ENCODE results near the gene PARD6B. TPM values are rescaled to one million over a fixed set of nuclear protein-coding genes. Genes with fewer than 3 reads are reported as not detected.
A peak's percentile ranks its signal among the peaks of the same experiment; 100 is the strongest.
"Not testable (repeated sequence)": the region's sequence is repeated elsewhere in the genome, so short reads cannot be mapped to it uniquely, and the experiment has no call there.

PARD6B gene
- total RNA-seq, 2 donors from 2014 or later: 4.3 to 5.0 TPM

DNA sequence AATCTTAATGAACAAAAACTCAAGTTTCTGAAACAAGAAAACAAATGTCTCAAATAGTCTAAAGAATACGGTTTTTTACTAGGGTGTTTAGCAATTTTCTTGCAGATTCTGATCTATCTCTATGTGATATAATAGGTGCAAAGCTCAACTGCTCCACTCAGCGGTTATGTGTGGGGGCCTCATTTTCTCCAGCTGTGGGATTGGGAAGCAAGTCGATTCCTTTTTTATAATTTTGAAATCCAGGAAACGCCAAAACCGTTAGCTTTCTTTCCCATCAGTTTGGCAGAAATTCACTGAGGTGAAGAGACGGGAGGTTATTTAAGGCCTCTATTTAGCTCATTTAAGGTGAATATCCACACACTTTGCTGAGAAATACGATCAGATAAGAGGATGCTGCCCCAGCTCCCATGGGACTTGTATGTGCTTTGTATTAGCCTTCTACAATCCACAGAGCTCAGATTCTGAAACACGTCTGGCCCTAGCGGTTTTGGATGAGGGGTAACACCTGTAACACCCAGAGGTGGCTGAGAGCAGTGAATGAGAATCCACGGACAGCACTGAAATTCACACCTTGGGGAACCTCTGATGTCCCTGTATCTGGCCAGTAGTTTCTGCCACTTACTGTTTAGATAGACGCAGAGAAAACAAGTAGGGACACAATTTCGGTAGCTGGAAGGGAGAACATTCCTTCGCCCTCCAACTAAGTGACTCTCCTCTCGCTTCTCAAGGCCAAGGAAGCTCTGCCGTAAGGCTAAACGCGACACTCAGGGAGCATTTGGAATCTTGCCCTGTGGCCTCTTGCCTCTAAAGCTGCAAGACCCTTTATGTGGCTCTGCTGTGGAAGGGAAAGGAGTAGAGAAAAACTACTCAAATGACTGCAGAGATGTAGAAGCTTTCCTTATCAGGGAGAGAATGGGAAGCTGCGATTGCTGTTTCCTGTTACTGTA is 56.9 kb downstream of the PARD6B start:
- Mint-ChIP-seq H3K27ac (no peak overlapping the region), H3K36me3 (ENCODE audit: insufficient read depth in 2 of 2) (no peaks in the 10 kb centered on the region), H3K4me3 (no peak overlapping the region), H3K27me3 (ENCODE audit: low read depth) (no peaks in the 10 kb centered on the region), H3K9me3 (no peaks in the 10 kb centered on the region), H3K4me1 (ENCODE audit: low read depth) (peaks cover 12% of the 10 kb centered on the region)
- DNase-seq: no peak
- ATAC-seq (replicated peaks in 1 of 2): no peak

DNA sequence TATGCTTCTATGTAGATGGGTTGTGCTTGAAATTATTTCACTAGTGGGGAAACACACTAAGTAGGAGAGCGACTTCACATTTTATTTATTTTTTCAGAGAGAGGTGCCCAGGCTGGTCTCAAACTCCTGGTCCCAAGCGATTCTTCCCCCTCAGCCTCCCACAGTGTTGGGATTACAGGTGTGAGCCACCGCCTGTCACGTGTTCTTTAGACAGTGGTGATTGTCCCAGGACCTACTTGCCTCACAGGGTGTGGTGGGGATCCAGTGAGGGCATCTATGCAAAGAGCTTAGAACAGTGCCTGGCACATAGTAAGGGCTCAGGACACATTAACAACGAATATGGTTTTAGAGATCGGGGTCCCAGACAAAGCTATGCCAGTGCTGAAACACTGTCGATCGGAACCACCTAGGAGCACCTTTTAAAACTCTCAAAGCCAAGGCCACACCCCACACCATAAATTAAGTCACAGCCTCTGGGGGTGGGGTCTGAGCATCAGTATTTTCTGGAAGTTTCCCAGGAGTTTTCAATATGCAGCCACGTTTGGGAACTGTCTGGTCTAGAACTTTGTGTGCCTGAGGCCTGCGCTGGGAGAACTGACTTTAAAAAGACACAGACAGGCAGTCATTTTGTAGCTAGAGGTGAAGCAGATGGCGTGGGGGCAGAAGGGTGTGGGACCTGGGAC is 58.7 kb downstream of the PARD6B start:
- ATAC-seq (replicated peaks in 1 of 2) (no peak), DNase-seq (no peak)
- peaks cover 12% of the 10 kb centered on the region for H3K4me1 Mint-ChIP-seq (ENCODE audit: low read depth)
- H3K36me3 Mint-ChIP-seq (ENCODE audit: insufficient read depth in 2 of 2): no peaks in the 10 kb centered on the region
- no peaks in the 10 kb centered on the region for H3K9me3 Mint-ChIP-seq
- H3K27ac Mint-ChIP-seq: no peak overlapping the region
- peak overlapping the region in 1 of 2 donors; percentile 52 for H3K4me3 Mint-ChIP-seq
- H3K27me3 Mint-ChIP-seq (ENCODE audit: low read depth): no peaks in the 10 kb centered on the region

DNA sequence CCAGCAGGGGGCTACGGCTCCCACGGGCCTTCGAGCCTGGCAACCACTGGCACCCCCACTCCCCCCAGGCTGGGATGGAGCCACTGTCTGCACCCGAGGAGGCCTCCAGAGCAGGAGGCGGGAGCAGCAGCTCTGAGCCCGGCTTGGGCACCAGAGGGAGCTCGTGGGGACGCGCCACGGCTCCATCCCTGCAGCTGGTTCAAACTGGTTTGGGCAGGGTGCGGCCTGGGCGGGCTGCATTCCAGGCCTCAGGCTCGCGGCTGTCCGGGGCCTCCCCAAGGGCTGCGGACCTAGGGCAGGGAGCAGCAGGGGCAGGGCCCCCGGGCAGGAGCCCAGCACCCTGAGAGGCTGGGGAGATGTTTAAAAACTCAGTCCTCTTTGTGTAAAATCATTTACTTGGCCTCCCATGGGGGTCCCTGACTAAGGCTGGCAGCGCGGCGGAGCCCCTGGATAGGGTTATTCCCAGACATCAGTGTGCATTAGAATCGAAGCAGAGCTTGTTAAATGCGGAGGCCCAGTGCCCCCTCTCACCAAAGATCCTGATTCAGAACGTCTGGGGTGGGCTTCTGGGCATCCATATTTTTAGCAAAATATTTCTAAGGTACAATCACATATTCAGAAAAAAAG is 59.4 kb downstream of the PARD6B start:
- DNase-seq (peak; percentile 83 to 88), ATAC-seq (replicated peaks in 1 of 2) (peak; percentile 70 to 77)
- Mint-ChIP-seq H3K4me3 (peak overlapping the region; percentile 12 to 52), H3K9me3 (no peaks in the 10 kb centered on the region), H3K27ac (no peak overlapping the region), H3K36me3 (ENCODE audit: insufficient read depth in 2 of 2) (peaks cover 0 to 2% of the 10 kb centered on the region in 2 donors), H3K27me3 (ENCODE audit: low read depth) (no peaks in the 10 kb centered on the region), H3K4me1 (ENCODE audit: low read depth) (peaks cover 16% of the 10 kb centered on the region)

DNA sequence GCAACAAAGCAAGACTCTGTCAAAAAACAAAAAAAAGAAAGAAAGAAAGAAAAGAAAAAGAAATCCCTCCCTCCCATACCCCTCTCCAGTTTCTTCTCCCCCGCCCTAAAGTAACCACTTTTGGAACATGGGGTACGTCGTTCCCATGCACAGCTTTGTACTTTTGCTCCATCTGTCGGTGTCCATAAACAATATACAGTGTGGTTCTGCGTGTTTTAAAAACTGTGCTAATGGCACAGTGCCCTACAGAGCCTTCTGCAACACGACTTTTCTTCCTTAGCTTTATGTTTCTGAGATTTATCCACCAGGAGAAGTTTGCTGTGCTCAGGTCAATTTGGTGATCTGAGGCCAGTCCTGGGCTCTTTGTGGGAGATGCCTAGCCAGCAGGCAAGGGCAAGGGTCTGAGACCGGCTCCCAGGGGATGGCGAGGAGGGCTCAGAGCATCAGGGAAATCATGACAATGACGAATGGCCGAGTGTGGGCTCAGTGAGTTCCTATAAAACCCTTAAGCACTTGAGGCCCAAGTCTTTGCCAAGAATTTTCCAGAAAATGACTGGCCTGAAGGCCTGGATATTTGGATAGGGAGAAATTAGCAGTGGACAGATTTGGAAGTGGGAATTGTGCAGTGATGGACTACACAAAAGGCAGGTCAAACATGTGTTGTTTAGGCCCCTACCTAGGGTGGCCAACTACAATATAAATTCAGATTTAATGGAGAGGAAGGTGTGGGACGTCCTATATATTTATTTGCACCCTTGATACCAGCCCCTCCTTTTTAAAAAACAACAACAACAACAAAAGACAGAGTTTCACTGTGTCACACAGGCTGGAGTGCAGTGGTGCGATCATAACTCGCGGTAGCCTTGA is 61.6 kb downstream of the PARD6B start:
- H3K27me3 Mint-ChIP-seq (ENCODE audit: low read depth): no peaks in the 10 kb centered on the region
- DNase-seq: no peak
- peak overlapping the region; percentile 25 to 50 for H3K4me3 Mint-ChIP-seq
- H3K36me3 Mint-ChIP-seq (ENCODE audit: insufficient read depth in 2 of 2): peaks cover 0 to 2% of the 10 kb centered on the region in 2 donors
- peaks cover 19% of the 10 kb centered on the region for H3K4me1 Mint-ChIP-seq (ENCODE audit: low read depth)
- no peaks in the 10 kb centered on the region for H3K9me3 Mint-ChIP-seq
- no peak overlapping the region for H3K27ac Mint-ChIP-seq
- no peak for ATAC-seq (replicated peaks in 1 of 2)

DNA sequence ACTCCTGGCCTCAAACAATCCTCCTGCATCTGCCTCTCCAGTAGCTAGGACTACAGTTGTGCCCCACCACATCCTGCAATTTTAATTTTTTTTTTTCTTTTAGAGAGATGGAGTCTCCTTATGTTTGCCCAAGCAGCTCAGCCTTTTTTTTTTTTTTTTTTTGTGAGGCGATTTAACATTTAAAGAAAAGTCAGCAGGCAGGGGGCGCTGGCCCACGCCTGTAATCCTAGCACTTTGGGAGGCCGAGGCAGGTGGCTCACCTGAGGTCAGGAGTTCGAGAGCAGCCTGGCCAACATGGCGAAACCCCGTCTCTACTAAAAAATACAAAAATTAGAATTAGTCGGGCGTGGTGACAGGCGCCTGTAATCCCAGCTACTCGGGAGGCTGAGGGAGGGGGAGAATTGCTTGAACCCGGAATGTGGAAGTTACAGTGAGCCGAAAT is 62.2 kb downstream of the PARD6B start:
- H3K27me3 Mint-ChIP-seq (ENCODE audit: low read depth); H3K9me3 Mint-ChIP-seq; H3K27ac Mint-ChIP-seq; ATAC-seq (replicated peaks in 1 of 2); H3K36me3 Mint-ChIP-seq (ENCODE audit: insufficient read depth in 2 of 2): not testable (repeated sequence)
- Mint-ChIP-seq H3K4me3 (peak overlapping the region in 1 of 2 donors; percentile 63), H3K4me1 (ENCODE audit: low read depth) (peaks cover 19% of the 10 kb centered on the region)
- DNase-seq: peak; percentile 60 to 61

DNA sequence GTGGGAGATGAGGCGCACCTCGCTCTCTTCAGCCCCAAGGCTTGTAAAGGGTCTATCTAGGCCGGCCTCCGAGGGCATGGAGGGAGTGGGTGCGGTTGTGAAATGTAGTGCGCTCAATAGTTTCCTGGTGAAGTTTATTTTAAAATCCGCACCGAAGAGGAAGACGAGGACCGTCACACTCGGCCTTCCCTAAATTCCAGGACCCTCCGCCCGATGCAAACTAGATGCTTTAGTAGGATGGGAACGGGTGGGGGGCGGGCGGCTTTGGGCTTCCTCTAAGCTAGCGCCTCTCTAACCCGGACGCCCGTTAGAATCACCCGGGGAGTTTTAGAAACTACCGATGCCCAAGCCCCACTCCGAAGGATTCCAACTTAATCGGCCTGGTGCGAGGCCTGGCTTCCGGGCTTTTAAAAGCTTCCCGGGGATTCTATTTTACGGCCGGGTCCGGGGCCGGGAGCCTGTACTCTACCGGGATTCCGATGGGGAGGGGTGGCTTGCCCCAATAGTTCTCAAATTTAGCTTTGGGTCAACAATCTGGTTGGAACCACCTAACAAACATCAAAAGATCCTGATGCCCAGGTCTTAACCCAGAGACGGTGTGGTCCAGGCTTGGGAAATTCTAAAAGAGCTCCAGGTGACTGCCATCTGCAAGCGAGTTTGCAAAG is 62.9 kb downstream of the PARD6B start:
- peak; percentile 13 to 15 for DNase-seq
- Mint-ChIP-seq H3K4me1 (ENCODE audit: low read depth) (peaks cover 19% of the 10 kb centered on the region), H3K4me3 (peak overlapping the region; percentile 70 to 73), H3K9me3 (no peaks in the 10 kb centered on the region), H3K27me3 (ENCODE audit: low read depth) (no peaks in the 10 kb centered on the region), H3K36me3 (ENCODE audit: insufficient read depth in 2 of 2) (peaks cover 0 to 2% of the 10 kb centered on the region in 2 donors), H3K27ac (no peak overlapping the region)
- ATAC-seq (replicated peaks in 1 of 2): peak; percentile 17 to 19

DNA sequence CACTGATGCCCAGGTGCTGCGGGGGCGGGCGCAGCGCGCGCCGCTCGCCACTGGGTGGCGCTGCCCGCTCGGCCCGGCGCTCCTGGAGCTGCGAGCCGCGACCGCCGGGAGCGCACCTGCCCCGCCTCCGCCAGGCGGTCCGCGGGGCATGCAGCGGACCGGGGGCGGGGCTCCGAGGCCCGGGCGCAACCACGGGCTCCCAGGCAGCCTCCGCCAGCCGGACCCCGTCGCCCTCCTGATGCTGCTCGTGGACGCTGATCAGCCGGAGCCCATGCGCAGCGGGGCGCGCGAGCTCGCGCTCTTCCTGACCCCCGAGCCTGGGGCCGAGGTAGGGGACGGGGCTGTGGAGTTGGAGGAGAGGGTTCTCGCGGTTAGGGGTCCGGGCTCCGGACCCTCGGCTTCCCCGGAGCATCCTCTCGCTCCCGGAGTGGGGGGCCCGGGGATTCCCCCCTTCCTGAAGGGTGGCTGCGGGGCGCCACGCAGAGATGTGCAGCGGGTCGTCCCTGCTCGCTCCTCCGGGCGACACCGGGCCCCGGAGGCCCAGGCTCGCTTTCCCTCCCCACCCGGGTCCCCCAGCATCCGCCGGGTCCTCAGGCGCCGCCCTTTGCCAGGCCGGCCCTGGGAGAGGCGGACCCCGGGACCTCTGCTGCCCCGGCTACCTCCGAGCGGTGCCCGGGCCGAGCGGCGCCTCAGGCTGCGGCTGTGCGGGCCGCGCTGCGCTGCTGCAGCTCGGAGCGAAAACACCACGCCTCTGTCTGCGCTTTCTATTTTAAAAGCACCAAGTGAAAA is 63.7 kb downstream of the PARD6B start, which contains the start of gene BCAS4:
BCAS4 (plus strand) TSS at position 216 of the 789 bp plus-strand sequence; CDS start at position 239, 23 bp downstream.
- DNase-seq (peak; percentile 86 to 94), ATAC-seq (replicated peaks in 1 of 2) (peak; percentile 90)
- Mint-ChIP-seq H3K27me3 (ENCODE audit: low read depth) (no peaks in the 10 kb centered on the region), H3K4me3 (peak within 1 kb of the TSS; percentile 86 to 96), H3K4me1 (ENCODE audit: low read depth) (peaks cover 23% of the 10 kb centered on the region), H3K27ac (peak within 1 kb of the TSS; percentile 89), H3K36me3 (ENCODE audit: insufficient read depth in 2 of 2) (peaks cover 0 to 2% of the 10 kb centered on the region in 2 donors), H3K9me3 (no peaks in the 10 kb centered on the region)

DNA sequence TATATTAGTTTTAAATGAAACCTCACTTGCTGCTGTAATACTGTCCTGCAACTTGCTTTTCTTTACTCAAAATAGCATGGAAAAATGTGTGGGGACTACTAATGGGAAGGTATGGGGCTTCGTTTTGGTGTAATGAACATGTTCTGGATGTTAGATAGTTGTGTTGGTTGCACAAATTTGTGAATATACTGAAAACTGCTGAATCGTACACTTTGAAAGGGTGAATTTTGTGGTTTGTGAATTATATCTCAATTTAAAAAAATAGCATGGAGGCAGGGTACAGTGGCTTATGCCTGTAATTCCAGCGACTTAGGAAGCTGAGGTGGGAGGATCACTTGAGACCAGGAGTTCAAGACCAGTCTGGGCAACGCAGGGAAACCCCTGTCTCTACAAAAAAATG is 65.8 kb downstream of the PARD6B start:
- Mint-ChIP-seq H3K27ac (no peak overlapping the region), H3K9me3 (no peaks in the 10 kb centered on the region), H3K4me1 (ENCODE audit: low read depth) (peaks cover 17% of the 10 kb centered on the region), H3K36me3 (ENCODE audit: insufficient read depth in 2 of 2) (peaks cover 0 to 2% of the 10 kb centered on the region in 2 donors), H3K27me3 (ENCODE audit: low read depth) (no peaks in the 10 kb centered on the region), H3K4me3 (no peak overlapping the region)
- no peak for DNase-seq
- ATAC-seq (replicated peaks in 1 of 2): no peak

DNA sequence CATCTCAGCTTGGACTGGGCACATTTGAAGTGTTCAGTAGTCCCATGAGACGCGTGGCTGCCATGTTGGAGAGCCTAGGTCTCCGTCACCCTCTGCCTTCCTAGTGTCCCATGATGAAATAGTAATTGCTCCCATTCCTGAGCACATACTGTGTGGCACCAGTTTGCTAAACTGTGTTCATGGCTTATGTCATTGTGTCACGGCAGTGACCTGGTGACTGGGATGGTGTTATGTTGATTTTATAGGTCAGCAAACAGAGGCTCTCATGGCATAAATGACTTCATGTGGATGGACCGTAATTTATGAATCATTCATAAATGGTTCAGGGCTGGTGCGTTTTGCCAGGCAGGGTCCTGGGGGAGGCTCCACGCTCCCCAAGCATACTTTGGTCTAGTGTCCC is 67.3 kb downstream of the PARD6B start:
- ATAC-seq (replicated peaks in 1 of 2) (no peak), DNase-seq (no peak)
- Mint-ChIP-seq H3K9me3 (no peaks in the 10 kb centered on the region), H3K4me1 (ENCODE audit: low read depth) (peaks cover 13% of the 10 kb centered on the region), H3K27ac (no peak overlapping the region), H3K4me3 (no peak overlapping the region), H3K36me3 (ENCODE audit: insufficient read depth in 2 of 2) (peaks cover 0 to 2% of the 10 kb centered on the region in 2 donors), H3K27me3 (ENCODE audit: low read depth) (no peaks in the 10 kb centered on the region)

DNA sequence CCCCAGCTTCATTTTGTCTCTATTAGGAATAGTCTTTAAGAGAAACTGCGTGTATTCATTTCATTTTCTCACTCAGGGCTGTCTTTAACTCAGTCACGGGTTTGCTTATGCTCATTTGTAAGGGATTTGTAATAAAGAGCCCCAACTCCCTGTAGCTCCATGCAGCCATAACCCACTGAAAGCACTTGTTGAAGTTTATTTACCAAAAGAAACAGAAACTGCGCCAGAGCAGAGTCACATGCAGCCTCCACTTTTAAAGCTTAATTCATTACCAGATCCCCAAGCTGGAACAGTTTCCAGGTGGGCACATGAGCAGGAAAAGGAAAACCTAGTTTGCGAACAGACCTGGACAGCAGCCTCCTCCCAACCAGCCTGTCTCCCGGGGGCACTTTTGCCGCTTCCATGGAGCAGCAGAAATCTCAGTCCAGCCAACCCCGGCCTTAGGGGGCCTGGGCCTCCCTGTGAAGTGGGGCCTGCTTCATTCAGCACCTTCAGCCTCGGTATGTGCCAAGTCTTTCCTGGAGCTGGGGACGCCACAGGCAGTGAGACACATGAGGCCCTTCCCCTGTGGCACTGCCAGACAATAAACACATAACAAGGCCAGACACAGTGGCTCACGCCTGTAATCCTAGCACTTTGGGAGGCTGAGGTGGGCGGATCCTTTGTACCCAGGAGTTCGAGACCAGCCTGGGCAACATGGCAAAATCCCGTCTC is 68.0 kb downstream of the PARD6B start:
- H3K4me3 Mint-ChIP-seq: no peak overlapping the region
- no peak for ATAC-seq (replicated peaks in 1 of 2)
- H3K27ac Mint-ChIP-seq: no peak overlapping the region
- peaks cover 0 to 2% of the 10 kb centered on the region in 2 donors for H3K36me3 Mint-ChIP-seq (ENCODE audit: insufficient read depth in 2 of 2)
- no peaks in the 10 kb centered on the region for H3K27me3 Mint-ChIP-seq (ENCODE audit: low read depth)
- H3K4me1 Mint-ChIP-seq (ENCODE audit: low read depth): peaks cover 13% of the 10 kb centered on the region
- no peak for DNase-seq
- H3K9me3 Mint-ChIP-seq: no peaks in the 10 kb centered on the region

All from activated T-cell treated with anti-CD3 and anti-CD28 coated beads, Interleukin-2, amount 50 U/mL, for 72 hours (primary cell).